Loucy (cell line): ENCODE data around the gene GTF3C4.

Source experiments
- H2AFZ ChIP-seq: fragments of 200-600 bp; sonication (generic); 2 replicates; pipeline ENCODE4 v1.6.0; 2016; ENCODE audit warnings: antibody characterized with exemption, mild to moderate bottlenecking, low read length, moderate library complexity
- H3F3A ChIP-seq: fragments of 200-600 bp; 2 replicates; pipeline ENCODE4 v1.6.0; 2016; ENCODE audit warnings: antibody characterized with exemption, low read depth, mild to moderate bottlenecking
- H3K27me3 ChIP-seq: fragments of 200-600 bp; sonication (generic); 2 replicates; pipeline ENCODE4 v1.6.1; 2014; ENCODE audit warnings: low read length, mild to moderate bottlenecking; ENCODE audit not compliant: insufficient read depth, poor library complexity, severe bottlenecking
- H3K36me3 ChIP-seq: fragments of 200-600 bp; sonication (generic); 2 replicates; pipeline ENCODE4 v1.6.1; 2016; ENCODE audit warnings: low read length; ENCODE audit not compliant: insufficient read depth
- H3K4me1 ChIP-seq: fragments of 200-600 bp; sonication (generic); 2 replicates; pipeline ENCODE4 v1.5.1; 2014; ENCODE audit warnings: low read length, mild to moderate bottlenecking; ENCODE audit not compliant: insufficient read depth, poor library complexity, severe bottlenecking
- H3K4me2 ChIP-seq: fragments of 200-600 bp; sonication (generic); 2 replicates; pipeline ENCODE4 v1.6.0; 2014; ENCODE audit warnings: antibody characterized with exemption, low read length, low read depth, mild to moderate bottlenecking; ENCODE audit not compliant: poor library complexity, severe bottlenecking
- H3K4me3 ChIP-seq: fragments of 200-600 bp; sonication (generic); 2 replicates; pipeline ENCODE4 v1.5.1; 2014; ENCODE audit warnings: low read length, mild to moderate bottlenecking, mixed read lengths; ENCODE audit not compliant: poor library complexity, severe bottlenecking
- H3K79me2 ChIP-seq: fragments of 200-600 bp; sonication (generic); 2 replicates; pipeline ENCODE4 v1.6.1; 2014; ENCODE audit warnings: low read length; ENCODE audit not compliant: insufficient read depth
- H3K9ac ChIP-seq: fragments of 200-600 bp; sonication (generic); 2 replicates; pipeline ENCODE4 v1.6.0; 2014; ENCODE audit warnings: mild to moderate bottlenecking, low read depth, low read length, moderate library complexity; ENCODE audit not compliant: poor library complexity, severe bottlenecking
- H3K9me2 ChIP-seq: fragments of 200-600 bp; sonication (generic); replicated peaks from 2 replicates; pipeline ENCODE4 v1.6.1; 2016; ENCODE audit warnings: low read depth, low read length, mixed read lengths
- H3K9me3 ChIP-seq: fragments of 200-600 bp; sonication (generic); 2 replicates; pipeline ENCODE4 v1.6.1; 2014; ENCODE audit warnings: mild to moderate bottlenecking, antibody characterized with exemption, low read length, low read depth; ENCODE audit not compliant: insufficient read depth
- H4K20me1 ChIP-seq: fragments of 200-600 bp; sonication (generic); 2 replicates; pipeline ENCODE4 v1.6.0; 2014; ENCODE audit warnings: antibody characterized with exemption, low read length, mild to moderate bottlenecking; ENCODE audit not compliant: insufficient read depth, poor library complexity, severe bottlenecking
- CTCF ChIP-seq: fragments of 200-600 bp; sonication (generic); conservative IDR thresholded peaks from 2 replicates; pipeline ENCODE4 v1.5.1; 2014; ENCODE audit warnings: mild to moderate bottlenecking, antibody characterized with exemption, low read length
- EZH2phosphoT487 ChIP-seq: fragments of 200-600 bp; IDR thresholded peaks from 2 replicates; pipeline ENCODE4 v1.6.1; 2018; ENCODE audit warnings: antibody characterized with exemption, mild to moderate bottlenecking, moderate library complexity, borderline replicate concordance

The GTF3C4 gene

GRCh38 chr9:132631685-132632084 is 38.6 kb upstream of the GTF3C4 start:
- H2AFZ ChIP-seq = no peak overlapping the region
- H3K4me2 ChIP-seq = no peak overlapping the region

GRCh38 chr9:132632413-132633129 is 37.7 kb upstream of the GTF3C4 start:
- Histone ChIP-seq H3K4me1 (no peaks in the 10 kb centered on the region), H3K9ac (no peak overlapping the region), H3K9me3 (no peaks in the 10 kb centered on the region), H2AFZ (no peak overlapping the region), H3K4me2 (no peak overlapping the region), H3K79me2 (no peaks in the 10 kb centered on the region), H3K36me3 (peaks cover 41% of the 10 kb centered on the region; the same call in 1 of the 2 replicates), H3K9me2 (no peaks in the 10 kb centered on the region), H3K27me3 (no peaks in the 10 kb centered on the region), H3F3A (no peaks in the 10 kb centered on the region), H4K20me1 (no peaks in the 10 kb centered on the region), H3K4me3 (no peak overlapping the region)
- TF ChIP-seq EZH2phosphoT487 (no peak), CTCF (no peak)

More at GRCh38 chr9:132631685-132632084, 38.6 kb upstream of the GTF3C4 start:
- H3F3A ChIP-seq = no peaks in the 10 kb centered on the region
- H3K4me1 ChIP-seq = no peaks in the 10 kb centered on the region
- H3K9ac ChIP-seq = no peak overlapping the region
- no peak overlapping the region for H3K4me3 ChIP-seq
- H3K79me2 ChIP-seq = no peaks in the 10 kb centered on the region
- no peaks in the 10 kb centered on the region for H4K20me1 ChIP-seq
- H3K9me3 ChIP-seq = no peaks in the 10 kb centered on the region
- TF ChIP-seq EZH2phosphoT487 (no peak), CTCF (no peak)
- no peaks in the 10 kb centered on the region for H3K27me3 ChIP-seq
- H3K9me2 ChIP-seq = no peaks in the 10 kb centered on the region
- peaks cover 46% of the 10 kb centered on the region; the same call in 1 of the 2 replicates for H3K36me3 ChIP-seq

GRCh38 chr9:132634327-132634726 is 35.9 kb upstream of the GTF3C4 start:
- no peak for TF ChIP-seq CTCF
- no peak for TF ChIP-seq EZH2phosphoT487
- no peak overlapping the region for H3K4me2 ChIP-seq
- H3K9me2 ChIP-seq = no peaks in the 10 kb centered on the region
- peaks cover 36% of the 10 kb centered on the region; the same call in 1 of the 2 replicates for H3K36me3 ChIP-seq
- no peaks in the 10 kb centered on the region for H3K27me3 ChIP-seq
- no peak overlapping the region for H3K9ac ChIP-seq
- H2AFZ ChIP-seq = no peak overlapping the region
- H4K20me1 ChIP-seq = no peaks in the 10 kb centered on the region
- no peaks in the 10 kb centered on the region for H3K79me2 ChIP-seq
- no peaks in the 10 kb centered on the region for H3K4me1 ChIP-seq
- H3K9me3 ChIP-seq = no peaks in the 10 kb centered on the region
- H3F3A ChIP-seq = no peaks in the 10 kb centered on the region
- H3K4me3 ChIP-seq = no peak overlapping the region
